AG10803 (cell line): Measurements from ENCODE around the gene SEMA6A.

Source experiments
- DNase-seq: peaks from one replicate; pipeline ENCODE4 v3.0.0; 2010; ENCODE audit warnings: low read depth
- H3K4me3 ChIP-seq: 2 replicates; pipeline ENCODE4 v1.5.1; 2011; ENCODE audit warnings: mild to moderate bottlenecking, low read length, control low read depth
- CTCF ChIP-seq: conservative IDR thresholded peaks from 2 replicates; pipeline ENCODE4 v1.5.1; 2011; ENCODE audit warnings: mild to moderate bottlenecking, low read length, control low read depth, inconsistent platforms

SEMA6A gene

DNA sequence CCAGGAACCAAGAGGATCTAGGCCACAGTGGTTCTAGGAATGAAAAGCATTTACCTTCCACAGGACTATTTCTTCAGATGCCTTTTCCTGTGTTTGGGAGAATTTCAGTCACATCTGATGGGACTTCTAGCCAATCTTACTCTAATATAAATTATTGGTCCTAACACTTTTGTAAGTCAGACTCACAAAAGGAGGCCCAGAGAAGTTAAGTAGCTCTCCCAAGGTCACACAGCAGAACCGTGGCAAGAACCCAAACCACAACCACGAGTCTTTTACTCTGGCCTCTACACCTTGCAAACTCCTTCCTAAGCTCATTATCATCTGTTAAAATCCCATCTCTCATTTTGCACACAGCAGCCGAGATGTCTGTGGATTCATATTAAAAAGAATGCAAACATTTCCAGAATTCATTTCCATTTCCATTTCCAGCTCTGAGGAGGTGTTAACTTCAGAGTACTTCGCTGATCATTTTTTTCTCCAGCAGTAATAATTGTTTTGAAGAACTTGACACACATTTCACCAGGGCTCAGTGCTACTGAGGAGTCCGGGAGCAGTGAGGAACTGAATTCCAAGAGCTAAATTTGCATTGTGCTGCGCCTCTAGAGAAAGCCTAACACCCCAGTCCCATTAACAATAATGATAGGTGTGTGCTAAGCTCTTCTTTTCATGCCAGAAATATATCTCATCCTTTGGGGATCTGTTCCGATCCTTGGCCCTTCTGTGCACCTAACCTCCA, 168.1 kb downstream of the SEMA6A start:
- no peak overlapping the region for H3K4me3 ChIP-seq
- DNase-seq = no peak
- no peak for TF ChIP-seq CTCF

DNA sequence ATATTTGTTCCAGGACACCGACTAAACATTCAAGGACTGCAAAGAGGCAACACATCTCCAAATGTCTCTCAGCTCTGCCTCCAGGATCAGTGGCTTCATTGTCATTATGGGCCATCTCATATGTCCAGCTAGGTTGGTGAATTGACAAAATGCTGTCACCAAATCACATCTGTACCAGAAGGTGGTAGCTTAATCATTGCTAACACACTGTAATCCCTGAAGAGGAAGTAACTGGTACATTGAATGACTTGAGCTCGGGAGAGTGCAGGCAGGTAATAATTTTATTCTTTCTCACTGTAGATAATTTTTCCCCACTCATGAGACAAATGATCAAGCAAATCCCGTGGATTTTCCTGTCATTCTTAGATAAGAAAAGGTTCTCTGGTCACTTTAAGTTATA, 169.8 kb downstream of the SEMA6A start:
- no peak for TF ChIP-seq CTCF
- DNase-seq = no peak
- no peak overlapping the region for H3K4me3 ChIP-seq

- H3K4me3 ChIP-seq = no peak overlapping the region
- no peak for DNase-seq
- no peak for TF ChIP-seq CTCF
Measured at GRCh38 chr5:116404016-116404415, 170.6 kb downstream of the SEMA6A start.

GRCh38 chr5:116402235-116402634, 172.4 kb downstream of the SEMA6A start:
- DNase-seq = no peak
- no peak for TF ChIP-seq CTCF

DNA sequence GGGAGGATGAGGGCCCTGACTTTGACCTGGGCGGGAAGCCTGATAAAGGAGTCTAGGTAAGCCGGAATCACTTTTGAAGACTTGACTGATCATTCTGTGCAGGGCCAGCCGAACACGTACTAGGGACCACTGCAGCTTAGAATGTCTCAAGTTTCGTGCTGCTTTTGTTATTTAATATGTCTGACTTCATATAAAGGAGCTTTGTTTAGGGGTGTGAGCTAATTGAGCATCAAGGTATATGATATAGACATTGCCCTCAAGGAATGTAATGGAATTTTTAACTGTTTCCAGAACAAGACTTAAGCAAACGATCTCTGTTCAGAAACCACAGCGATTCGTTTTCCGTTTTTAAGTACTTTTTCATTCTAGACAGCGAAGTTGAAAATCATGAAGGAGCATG, 173.0 kb downstream of the SEMA6A start:
- no peak for TF ChIP-seq CTCF
- H3K4me3 ChIP-seq = no peak overlapping the region
- DNase-seq = no peak

More at GRCh38 chr5:116402235-116402634, 172.4 kb downstream of the SEMA6A start:
- H3K4me3 ChIP-seq = no peak overlapping the region

DNA sequence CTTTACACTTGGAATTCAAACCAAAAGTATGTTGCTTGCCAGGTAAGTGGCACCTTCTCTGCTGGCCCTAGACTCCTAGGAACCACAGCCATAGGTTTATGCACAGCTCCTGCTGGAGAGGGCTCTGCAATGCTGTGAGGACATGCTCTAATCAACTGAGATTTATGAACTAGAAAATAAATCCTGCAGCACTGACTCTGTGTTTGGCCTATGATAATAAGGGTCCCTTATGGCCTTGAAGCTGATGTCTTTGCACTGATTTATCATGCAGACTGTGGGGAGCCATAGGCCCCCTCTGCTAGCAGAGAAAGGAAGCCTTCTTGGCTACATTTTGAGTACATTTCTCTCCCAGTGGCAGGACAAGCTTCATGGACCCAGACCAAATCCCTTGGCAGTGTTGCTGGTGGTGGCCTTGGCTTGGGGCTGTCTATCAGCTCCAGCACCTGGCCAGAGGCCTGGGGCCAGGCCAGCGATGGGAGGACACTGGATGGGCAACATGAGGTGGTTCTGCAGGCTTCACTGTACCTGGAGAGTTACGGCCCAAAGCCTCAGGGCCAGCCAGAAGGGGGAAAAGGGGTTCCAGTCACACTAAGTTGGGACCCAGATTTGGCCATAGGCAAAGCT, 178.0 kb downstream of the SEMA6A start:
- no peak for TF ChIP-seq CTCF
- DNase-seq = no peak

DNA sequence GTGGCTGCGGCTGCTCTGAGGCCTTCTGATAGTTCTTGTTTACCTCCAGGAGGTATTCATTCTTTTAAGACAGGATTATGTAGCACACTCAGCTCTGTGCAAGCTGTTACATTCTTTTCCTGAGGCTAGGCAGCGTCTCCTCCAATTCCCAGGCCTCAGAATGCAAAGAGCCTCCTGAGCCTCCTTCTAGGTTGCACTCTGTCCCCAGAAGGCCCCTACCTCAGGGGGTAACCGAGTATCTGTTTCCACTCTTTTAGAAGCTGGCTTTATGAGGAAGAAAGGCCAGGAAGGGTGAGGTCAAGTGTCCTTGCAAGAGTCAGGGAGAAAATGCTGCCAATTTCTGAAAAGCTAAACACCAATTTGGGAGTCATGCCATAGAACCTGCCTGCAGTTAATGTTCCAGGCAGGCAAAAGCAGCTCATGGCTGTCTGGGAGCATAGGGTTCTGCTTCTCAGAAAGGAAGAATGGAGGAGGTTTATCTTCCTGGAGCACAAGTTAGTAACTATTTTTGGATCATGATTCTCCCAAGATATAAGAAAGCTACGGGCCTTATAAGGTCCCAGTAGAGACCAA, 178.9 kb downstream of the SEMA6A start:
- DNase-seq = no peak
- TF ChIP-seq CTCF = no peak

More for the DNA sequence above, 178.0 kb downstream of the SEMA6A start:
- no peak overlapping the region for H3K4me3 ChIP-seq

More for the DNA sequence above, 178.9 kb downstream of the SEMA6A start:
- H3K4me3 ChIP-seq = no peak overlapping the region
